Measurements from ENCODE around the gene TEAD2. TPM values are rescaled to one million over a fixed set of nuclear protein-coding genes. Genes with fewer than 3 reads are reported as not detected.
A peak's percentile ranks its signal among the peaks of the same experiment; 100 is the strongest.
"Not testable (repeated sequence)": the region's sequence is repeated elsewhere in the genome, so short reads cannot be mapped to it uniquely, and the experiment has no call there.

The TEAD2 gene
- total RNA-seq, 2 donors from 2014 or later: 0.16 TPM; not detected in 1

DNA sequence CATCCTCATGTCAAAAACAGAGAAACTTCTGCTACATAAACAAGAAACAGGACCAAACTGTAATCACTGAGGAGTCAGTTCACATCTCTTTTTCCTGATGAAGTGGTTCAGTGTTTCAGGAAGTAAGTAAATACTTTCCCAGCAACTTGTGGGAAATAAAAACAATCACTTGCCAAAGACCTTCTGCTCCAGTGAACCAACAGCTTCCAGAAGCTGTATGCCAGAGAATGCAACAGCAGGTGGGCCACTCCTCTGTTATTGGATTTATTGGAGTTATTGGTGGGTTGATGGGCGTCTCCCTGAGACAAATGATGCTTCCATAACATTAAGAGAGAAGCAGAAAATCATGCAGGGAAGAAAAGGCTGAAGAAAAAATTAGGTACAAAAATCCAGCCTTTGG is 47.1 kb downstream of the TEAD2 start:
- Mint-ChIP-seq H3K4me1 (peaks cover 5% of the 10 kb centered on the region), H3K27ac (no peak overlapping the region), H3K27me3 (no peaks in the 10 kb centered on the region), H3K36me3 (ENCODE audit: low read depth) (peaks cover 4% of the 10 kb centered on the region), H3K4me3 (no peak overlapping the region), H3K9me3 (no peaks in the 10 kb centered on the region)
- ATAC-seq (replicated peaks): no peak

DNA sequence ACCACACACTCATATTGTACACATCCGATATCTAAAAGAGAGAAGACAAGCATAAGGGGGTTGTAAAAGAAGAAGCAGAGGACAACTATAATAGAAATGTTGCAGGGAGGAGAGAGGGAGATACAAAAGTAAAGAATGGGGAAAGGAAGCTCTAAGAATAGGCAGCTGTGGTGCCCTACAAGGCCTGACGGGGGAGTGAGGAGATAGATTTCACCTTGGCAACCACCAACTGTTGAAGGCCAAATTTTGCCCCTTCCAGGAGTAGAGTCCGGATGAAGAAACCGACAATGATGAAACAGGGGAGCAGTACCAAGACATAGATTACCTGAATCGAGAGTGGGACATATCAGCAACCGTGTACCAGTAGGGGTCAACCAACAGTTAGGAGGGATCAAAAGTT is 53.1 kb downstream of the TEAD2 start:
- Mint-ChIP-seq H3K27me3 (no peaks in the 10 kb centered on the region), H3K9me3 (no peaks in the 10 kb centered on the region), H3K4me3 (no peak overlapping the region), H3K36me3 (ENCODE audit: low read depth) (no peaks in the 10 kb centered on the region), H3K4me1 (no peaks in the 10 kb centered on the region), H3K27ac (no peak overlapping the region)
- no peak for ATAC-seq (replicated peaks)

DNA sequence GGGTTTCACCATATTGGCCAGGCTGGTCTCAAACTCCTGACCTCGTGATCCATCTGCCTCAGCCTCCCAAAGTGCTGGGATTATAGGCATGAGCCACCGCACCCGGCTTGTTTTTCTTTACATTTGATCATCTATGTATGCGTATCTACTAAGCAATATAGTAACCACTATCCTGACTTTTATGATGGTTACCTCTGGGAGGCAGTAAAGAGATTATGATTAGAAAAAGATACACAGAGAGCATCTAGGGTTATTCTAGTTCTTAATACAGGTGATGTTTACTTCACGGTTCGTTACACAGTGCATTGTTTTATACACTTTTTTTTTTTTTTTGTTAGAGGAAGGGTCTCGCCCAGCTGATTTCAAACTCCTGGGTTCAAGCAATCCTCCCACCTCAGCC is 55.5 kb downstream of the TEAD2 start:
- not testable (repeated sequence) for H3K4me3 Mint-ChIP-seq; H3K27ac Mint-ChIP-seq; H3K9me3 Mint-ChIP-seq; H3K4me1 Mint-ChIP-seq; H3K27me3 Mint-ChIP-seq; H3K36me3 Mint-ChIP-seq (ENCODE audit: low read depth); ATAC-seq (replicated peaks)

DNA sequence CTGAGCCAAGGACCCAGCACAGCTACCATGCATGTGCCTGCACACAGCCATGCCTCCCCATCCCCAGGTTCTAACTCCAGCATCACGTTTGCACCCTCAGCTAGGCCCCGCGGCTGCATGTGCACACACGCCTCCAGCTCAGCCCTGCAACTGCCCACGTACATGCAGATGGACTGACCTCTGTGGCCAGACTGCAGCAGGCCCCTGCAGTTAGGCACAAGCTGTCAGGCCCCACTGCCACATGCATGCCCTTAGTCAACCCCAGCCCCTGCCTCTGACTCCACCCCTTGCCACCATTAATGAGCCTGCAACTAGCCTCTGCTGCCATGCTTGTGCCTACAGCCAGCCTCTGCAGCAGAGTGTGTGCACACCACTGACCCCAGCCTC is 60.4 kb downstream of the TEAD2 start:
- Mint-ChIP-seq H3K27ac (no peak overlapping the region), H3K4me3 (no peak overlapping the region), H3K4me1 (peaks cover 5% of the 10 kb centered on the region), H3K36me3 (ENCODE audit: low read depth) (no peaks in the 10 kb centered on the region), H3K9me3 (no peaks in the 10 kb centered on the region), H3K27me3 (no peaks in the 10 kb centered on the region)
- no peak for ATAC-seq (replicated peaks)

DNA sequence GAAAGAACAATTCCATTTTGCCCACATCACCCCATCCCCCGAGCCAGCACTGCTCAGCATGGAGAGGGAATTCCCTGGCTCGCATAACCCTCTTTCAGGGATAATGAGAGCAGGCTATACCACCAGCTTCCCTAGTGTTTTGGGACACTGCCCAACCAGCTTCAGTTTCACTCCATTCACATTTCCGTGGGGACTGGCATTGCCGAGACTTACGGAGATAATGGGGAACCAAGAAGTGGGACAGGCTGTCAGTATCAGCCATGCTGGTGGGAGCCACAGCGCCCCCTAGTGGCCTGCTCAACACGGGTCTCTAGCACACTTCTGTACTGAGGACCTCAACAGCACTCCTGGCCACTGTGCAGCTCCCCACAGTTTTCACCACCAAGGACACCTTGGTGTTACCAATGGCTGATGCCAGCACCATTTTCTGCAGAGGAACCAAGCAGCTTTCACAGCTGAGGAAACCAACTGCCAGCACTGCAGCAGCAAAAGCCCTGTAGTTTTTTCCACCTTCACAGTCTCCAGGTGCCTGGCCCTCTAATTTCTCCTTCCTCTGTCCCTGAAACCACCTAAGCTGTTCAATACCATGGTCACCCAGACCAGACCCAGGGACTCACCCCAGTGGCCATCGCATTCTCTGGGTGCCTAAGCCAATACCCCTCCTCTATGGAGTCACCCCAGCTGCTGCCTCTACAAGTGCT is 60.9 kb downstream of the TEAD2 start:
- Mint-ChIP-seq H3K36me3 (ENCODE audit: low read depth) (no peaks in the 10 kb centered on the region), H3K27ac (no peak overlapping the region), H3K4me1 (peaks cover 5% of the 10 kb centered on the region), H3K27me3 (no peaks in the 10 kb centered on the region), H3K4me3 (peak overlapping the region; percentile 26), H3K9me3 (no peaks in the 10 kb centered on the region)
- ATAC-seq (replicated peaks): peak; percentile 100

DNA sequence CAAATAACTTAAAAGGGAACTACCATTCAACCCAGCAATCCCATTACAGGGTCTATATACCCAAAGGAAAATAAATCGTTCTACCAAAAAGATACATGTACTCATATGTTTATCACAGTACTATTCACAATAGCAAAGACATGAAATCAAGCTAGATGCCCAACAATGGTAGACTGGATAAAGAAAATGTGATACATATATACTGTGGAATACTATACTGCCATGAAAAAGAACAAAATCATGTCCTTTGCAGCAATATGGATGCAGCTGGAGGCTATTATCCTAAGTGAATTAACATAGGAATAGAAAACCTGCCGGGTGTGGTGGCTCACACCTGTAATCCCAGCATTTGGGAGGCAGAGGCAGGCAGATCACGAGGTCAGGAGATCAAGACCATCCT is 63.6 kb downstream of the TEAD2 start:
- not testable (repeated sequence) for H3K4me3 Mint-ChIP-seq; ATAC-seq (replicated peaks); H3K27me3 Mint-ChIP-seq; H3K9me3 Mint-ChIP-seq; H3K27ac Mint-ChIP-seq; H3K36me3 Mint-ChIP-seq (ENCODE audit: low read depth); H3K4me1 Mint-ChIP-seq

DNA sequence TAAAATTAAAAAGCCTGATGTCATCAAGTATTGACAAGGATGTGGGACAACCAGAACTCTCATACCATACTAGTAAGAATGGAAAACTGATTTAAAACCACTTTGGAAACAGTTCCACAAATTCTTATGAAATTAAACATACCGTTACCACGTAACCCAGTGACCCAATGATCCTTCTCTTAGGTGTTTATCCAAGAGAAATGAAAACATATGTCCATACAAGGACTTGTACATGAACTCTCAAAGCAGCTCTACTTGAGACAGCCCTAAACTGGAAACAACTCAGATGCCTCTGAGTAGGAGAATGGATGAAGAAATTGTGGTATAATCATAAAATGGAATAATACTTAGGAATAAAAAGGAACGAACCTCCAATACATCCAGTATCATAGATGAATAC is 64.8 kb downstream of the TEAD2 start:
- Mint-ChIP-seq H3K4me1 (peaks cover 5% of the 10 kb centered on the region), H3K27me3 (no peaks in the 10 kb centered on the region), H3K36me3 (ENCODE audit: low read depth) (no peaks in the 10 kb centered on the region), H3K9me3 (no peaks in the 10 kb centered on the region), H3K27ac (no peak overlapping the region), H3K4me3 (no peak overlapping the region)
- ATAC-seq (replicated peaks): no peak

DNA sequence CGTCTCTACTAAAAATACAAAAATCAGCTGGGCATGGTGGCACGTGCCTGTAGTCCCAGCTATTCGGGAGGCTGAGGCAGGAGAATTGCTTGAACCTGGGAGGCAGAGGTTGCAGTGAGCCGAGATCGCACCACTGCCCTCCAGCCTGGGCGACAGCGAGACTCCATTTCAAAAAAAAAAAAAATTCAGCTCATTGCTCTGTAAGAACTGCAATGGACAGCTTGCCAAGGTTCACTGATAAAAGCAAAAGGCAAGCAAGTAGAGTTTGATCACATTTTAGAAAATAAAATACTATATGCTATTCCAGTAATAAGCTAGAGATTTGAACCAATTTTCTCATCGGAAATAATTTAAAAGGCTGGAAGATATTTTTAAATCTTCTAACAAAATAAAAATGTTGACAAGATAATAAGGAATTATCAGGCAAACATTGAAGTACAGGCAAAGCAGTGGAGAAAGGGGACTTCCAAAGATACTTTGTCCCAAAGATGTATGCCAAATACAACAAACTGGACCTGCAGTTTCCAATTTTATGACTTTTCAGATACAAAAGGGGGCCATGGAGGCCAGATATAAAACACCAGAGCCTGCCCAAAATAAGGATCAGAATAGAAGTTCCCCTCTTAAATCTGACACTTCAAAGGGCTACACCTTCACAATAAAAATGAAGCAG is 66.9 kb downstream of the TEAD2 start:
- H3K4me1 Mint-ChIP-seq: no peaks in the 10 kb centered on the region

DNA sequence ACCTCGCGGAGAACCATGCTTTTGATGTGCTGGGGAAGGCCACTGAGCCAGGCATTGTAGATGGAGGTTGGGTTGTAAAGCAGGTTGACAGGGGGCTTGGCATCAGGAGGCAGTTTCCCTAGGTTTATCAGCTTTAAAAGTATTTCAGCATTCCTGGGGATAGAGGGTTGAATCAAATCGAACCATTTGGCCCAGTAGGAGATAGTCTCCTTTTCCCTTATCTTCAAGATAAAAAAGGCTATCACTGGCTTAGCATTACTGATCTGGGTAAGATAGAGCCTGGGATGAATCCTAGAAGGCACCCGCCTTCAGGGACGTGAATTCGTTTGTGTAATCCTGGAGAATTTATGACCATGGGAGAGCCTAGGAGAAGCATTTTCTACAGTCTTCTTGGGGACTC is 67.8 kb downstream of the TEAD2 start:
- Mint-ChIP-seq H3K4me1 (no peaks in the 10 kb centered on the region), H3K36me3 (ENCODE audit: low read depth) (no peaks in the 10 kb centered on the region)

More for the DNA sequence above, 66.9 kb downstream of the TEAD2 start:
- no peaks in the 10 kb centered on the region for H3K9me3 Mint-ChIP-seq
- no peaks in the 10 kb centered on the region for H3K36me3 Mint-ChIP-seq (ENCODE audit: low read depth)
- ATAC-seq (replicated peaks): no peak
- H3K27ac Mint-ChIP-seq: no peak overlapping the region
- H3K27me3 Mint-ChIP-seq: no peaks in the 10 kb centered on the region
- no peak overlapping the region for H3K4me3 Mint-ChIP-seq

More for the DNA sequence above, 67.8 kb downstream of the TEAD2 start:
- Mint-ChIP-seq H3K9me3 (no peaks in the 10 kb centered on the region), H3K4me3 (no peak overlapping the region), H3K27me3 (no peaks in the 10 kb centered on the region), H3K27ac (no peak overlapping the region)
- no peak for ATAC-seq (replicated peaks)

Other genes starting within 250 kb of the TEAD2 start
- 1 to 10 TPM; 4.1 to 4.7 TPM for gene LIN7B, start 248.0 kb downstream of the TEAD2 start, total RNA-seq
- gene C19orf73, start 243.3 kb downstream of the TEAD2 start, total RNA-seq: 1 to 10 TPM in 1 of 2 donors, under 1 TPM in 1; 0.50 to 1.3 TPM
- gene PPFIA3, start 242.9 kb downstream of the TEAD2 start, total RNA-seq: 1 to 10 TPM; 3.6 to 3.9 TPM
- gene HRC, start 207.0 kb downstream of the TEAD2 start, total RNA-seq: not detected
- gene TRPM4, start 204.6 kb downstream of the TEAD2 start, total RNA-seq: under 1 TPM in 1 of 2 donors, not detected in 1; 0.52 TPM
- 1 to 10 TPM; 1.1 to 1.4 TPM for gene SLC6A16, start 37.2 kb downstream of the TEAD2 start, total RNA-seq
- gene CD37, start 27.0 kb downstream of the TEAD2 start, total RNA-seq: 100 to 1,000 TPM; 125 to 168 TPM
- gene DKKL1, start 1.5 kb upstream of the TEAD2 start, total RNA-seq: not detected
- 1 to 10 TPM in 1 of 2 donors, not detected in 1; 1.1 TPM for gene KASH5, start 25.8 kb upstream of the TEAD2 start, total RNA-seq
- not detected for gene PTH2, start 61.0 kb upstream of the TEAD2 start, total RNA-seq
- gene GFY, start 63.0 kb upstream of the TEAD2 start, total RNA-seq: not detected
- gene SLC17A7, start 79.1 kb upstream of the TEAD2 start, total RNA-seq: under 1 TPM in 1 of 2 donors, not detected in 1; 0.40 TPM
- gene PIH1D1, start 89.4 kb upstream of the TEAD2 start, total RNA-seq: 100 to 1,000 TPM; 183 to 194 TPM
- 10 to 100 TPM; 15.5 to 39.1 TPM for gene ALDH16A1, start 90.8 kb upstream of the TEAD2 start, total RNA-seq
- 10 to 100 TPM; 77.2 to 92.8 TPM for gene FLT3LG, start 111.8 kb upstream of the TEAD2 start, total RNA-seq
- 1,000 to 10,000 TPM; 3,905 to 4,763 TPM for gene RPL13A, start 125.2 kb upstream of the TEAD2 start, total RNA-seq
- 1,000 to 10,000 TPM; 2,381 to 3,085 TPM for gene RPS11, start 134.0 kb upstream of the TEAD2 start, total RNA-seq
- gene FCGRT, start 150.2 kb upstream of the TEAD2 start, total RNA-seq: 10 to 100 TPM; 11.1 to 15.8 TPM
- gene RCN3, start 165.6 kb upstream of the TEAD2 start, total RNA-seq: 10 to 100 TPM in 1 of 2 donors, 1 to 10 TPM in 1; 1.2 to 11.8 TPM
- 100 to 1,000 TPM; 101 to 103 TPM for gene NOSIP, start 218.1 kb upstream of the TEAD2 start, total RNA-seq
- 10 to 100 TPM in 1 of 2 donors, 1 to 10 TPM in 1; 3.8 to 12.3 TPM for gene PRRG2, start 218.9 kb upstream of the TEAD2 start, total RNA-seq
- 10 to 100 TPM; 27.2 to 27.8 TPM for gene PRR12, start 228.8 kb upstream of the TEAD2 start, total RNA-seq

Data from activated T-helper 17 cell treated with anti-CD3 and anti-CD28 coated beads, Interleukin-2, amount 50 U/mL, for 72 hours (primary cell).